ENCODE results near the gene BTBD10. TPM values are rescaled to one million over a fixed set of nuclear protein-coding genes. Genes with fewer than 3 reads are reported as not detected.

Gene BTBD10
- total RNA-seq, 1 experiment from 2014 or later, result 42.2 TPM

- no peak for DNase-seq (ENCODE audit: low read depth)
These were observed 87.2 kb downstream of the BTBD10 start for GRCh38 chr11:13375798-13376197.

- no peak for DNase-seq (ENCODE audit: low read depth)
These were observed 89.8 kb downstream of the BTBD10 start for GRCh38 chr11:13373216-13373615.

- DNase-seq (ENCODE audit: low read depth), result peak; percentile 26
These were observed 95.0 kb downstream of the BTBD10 start for GRCh38 chr11:13368041-13368446.

- no peak for DNase-seq (ENCODE audit: low read depth)
These were observed 95.9 kb downstream of the BTBD10 start for GRCh38 chr11:13367115-13367514.

DNA sequence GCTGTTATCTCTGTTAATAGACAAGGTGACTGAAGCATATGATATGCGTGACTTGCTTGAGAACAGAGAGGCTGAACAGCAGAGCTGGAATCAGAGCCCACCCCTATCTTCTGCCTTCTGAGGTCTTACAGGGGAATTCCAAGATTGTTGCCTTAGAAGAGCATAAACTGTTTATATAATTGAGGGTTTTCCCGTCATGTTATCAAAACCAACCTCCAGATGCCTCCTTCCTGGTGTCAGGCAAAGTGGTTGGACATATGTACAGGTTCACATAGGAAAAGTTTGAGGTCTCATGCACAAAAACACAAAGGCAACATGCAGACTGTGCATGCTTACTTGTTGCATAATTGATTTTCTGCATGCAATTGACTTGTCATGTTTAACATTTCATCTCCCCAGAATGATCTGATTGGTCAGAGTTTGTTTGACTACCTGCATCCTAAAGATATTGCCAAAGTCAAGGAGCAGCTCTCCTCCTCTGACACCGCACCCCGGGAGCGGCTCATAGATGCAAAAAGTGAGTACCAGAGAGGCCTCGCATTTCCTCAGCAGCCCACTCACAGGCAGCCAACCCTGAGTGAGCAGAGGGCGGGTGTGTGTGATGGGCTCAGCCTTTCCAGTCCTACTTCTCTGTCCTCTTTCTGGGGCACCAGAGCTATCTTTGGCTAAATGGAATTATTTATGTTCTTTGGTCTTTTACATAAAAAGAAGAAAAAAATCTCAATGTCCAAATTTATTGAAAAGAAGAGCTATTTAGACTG is 96.6 kb downstream of the BTBD10 start:
- DNase-seq (ENCODE audit: low read depth), result no peak

- DNase-seq (ENCODE audit: low read depth), result no peak
These were observed 98.6 kb downstream of the BTBD10 start for GRCh38 chr11:13364388-13364787.

GRCh38 chr11:13362596-13363109 is 100.4 kb downstream of the BTBD10 start:
- DNase-seq (ENCODE audit: low read depth), result no peak

DNA sequence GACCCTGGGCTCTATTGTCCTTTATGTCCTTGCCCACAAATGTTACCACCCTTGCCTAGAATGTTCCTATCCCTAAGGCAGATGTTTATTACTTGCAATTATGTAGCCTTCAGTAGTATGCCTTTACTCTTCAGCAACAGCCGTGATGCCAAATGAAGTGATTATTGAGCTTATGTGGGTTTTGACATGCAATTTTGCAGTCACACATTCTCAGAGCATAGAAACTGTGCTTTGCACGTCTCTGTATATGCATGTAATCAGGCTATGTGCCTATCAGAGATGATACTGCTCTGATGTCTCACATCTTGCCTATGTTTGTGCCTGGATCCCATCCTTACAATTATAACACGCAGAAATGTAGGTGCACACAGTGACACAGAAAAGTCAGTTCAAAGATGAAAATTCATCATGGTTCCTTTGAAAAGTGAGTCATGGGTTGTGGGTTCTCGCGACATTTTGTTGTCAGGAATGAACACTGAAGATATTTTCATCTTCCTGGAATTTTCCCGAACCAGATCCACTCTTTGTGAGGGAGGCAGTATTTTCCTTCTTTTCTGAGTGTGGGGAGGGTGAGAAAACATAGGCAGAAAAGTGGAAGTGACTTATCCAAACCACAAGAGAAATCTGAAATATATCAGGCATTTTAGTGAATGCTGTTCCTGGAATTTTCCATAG is 104.3 kb downstream of the BTBD10 start:
- DNase-seq (ENCODE audit: low read depth), result peak; percentile 52

GRCh38 chr11:13357232-13357631 is 105.8 kb downstream of the BTBD10 start:
- DNase-seq (ENCODE audit: low read depth), result no peak

GRCh38 chr11:13355191-13355590 is 107.8 kb downstream of the BTBD10 start:
- DNase-seq (ENCODE audit: low read depth), result no peak

DNA sequence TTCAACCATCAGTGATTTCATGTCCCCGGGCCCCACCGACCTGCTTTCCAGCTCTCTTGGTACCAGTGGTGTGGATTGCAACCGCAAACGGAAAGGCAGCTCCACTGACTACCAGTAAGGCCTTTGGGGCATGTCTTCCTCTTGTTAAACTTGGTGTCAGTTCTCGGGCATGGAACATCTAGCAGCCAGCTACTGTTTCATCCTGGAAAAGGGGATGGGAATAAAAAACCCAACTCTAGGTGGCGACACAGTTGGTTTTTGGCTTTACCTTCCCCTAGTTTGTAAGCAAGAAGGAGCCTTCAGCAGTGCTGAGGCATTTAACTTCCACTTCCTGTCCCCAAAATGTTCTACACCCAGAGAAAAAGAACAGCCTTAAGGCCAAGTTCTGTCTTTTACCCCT is 108.7 kb downstream of the BTBD10 start:
- no peak for DNase-seq (ENCODE audit: low read depth)

DNA sequence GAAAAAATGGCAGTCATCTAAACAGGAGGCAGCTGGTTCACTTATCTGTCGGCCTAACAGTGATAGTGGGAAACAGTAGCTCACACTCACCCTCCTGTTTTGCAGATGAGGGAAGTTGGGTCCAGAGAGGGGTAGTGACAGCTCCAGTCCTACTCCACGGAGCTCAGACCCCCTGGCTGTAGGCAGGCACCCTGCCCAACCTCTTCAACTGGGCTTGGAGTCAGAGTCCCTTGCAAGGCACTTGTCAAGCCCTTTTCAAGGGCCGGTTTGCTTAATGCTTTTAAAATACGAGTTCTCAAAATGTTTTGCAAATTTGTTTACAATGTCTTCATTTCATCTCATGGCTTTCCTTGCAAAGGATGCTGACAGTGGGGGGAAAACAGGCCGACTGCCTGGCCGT is 110.3 kb downstream of the BTBD10 start:
- DNase-seq (ENCODE audit: low read depth), result no peak

DNA sequence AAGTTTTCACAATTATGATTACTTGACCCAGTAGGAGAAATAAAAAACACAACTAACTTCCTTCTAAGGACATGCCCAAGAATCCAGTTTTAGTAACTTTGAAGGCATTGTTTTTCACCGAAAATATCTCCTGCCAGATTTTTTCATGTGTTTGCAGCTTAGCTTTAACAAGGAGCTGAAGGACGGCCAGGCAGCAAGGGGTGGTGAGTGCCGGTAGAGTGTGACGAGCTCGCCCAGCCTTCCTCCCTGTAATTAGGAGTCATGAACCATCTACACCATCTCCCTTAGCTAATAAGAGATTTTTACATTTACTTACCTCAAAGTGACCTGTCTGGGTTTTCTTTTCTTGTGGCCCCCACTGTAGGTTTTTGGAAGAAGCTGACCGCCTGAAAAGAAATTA is 113.4 kb downstream of the BTBD10 start:
- DNase-seq (ENCODE audit: low read depth), result no peak

DNA sequence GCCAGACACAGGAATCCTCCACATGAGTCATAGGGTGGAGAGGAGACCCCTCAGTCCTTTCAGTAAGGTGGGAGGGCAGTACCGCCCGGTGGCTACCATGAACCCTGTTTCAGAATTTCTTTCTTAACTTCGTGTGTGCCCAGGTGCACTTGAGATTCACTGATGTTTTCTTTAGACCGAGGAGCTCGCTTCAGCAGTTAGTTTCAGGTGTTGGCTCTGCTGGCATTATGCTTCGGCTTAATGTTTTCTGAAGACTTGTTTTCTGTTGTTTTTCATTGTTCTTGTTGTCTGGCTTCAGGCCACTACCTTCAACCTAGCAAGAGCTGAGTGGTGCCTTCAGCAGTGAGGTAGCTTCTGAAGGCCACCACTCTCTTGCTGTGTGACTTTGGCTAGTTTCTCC is 114.0 kb downstream of the BTBD10 start:
- no peak for DNase-seq (ENCODE audit: low read depth)

- DNase-seq (ENCODE audit: low read depth), result no peak
These were observed 114.7 kb downstream of the BTBD10 start for GRCh38 chr11:13348305-13348704.

- DNase-seq (ENCODE audit: low read depth), result no peak
These were observed 115.1 kb downstream of the BTBD10 start for GRCh38 chr11:13347901-13348300.

DNA sequence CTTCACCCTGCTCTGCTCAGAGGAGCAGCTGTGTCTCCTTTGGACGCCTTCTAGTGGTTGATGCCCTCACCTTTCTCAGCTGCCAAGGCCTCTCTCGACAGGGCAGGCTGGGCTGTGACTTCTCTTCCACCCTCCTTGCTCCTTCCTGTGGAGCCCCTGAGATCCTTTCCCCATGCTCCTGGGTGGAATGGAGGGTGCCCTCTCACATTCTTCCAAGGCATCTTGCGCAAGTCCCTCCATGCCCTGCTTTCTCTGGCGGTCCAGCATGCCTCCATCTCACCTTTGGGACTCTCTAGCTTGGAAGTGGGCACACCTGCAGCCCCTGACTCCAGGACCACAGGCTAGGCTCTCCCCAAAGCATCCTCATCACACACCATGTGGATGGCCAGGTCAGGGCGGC is 116.6 kb downstream of the BTBD10 start:
- no peak for DNase-seq (ENCODE audit: low read depth)

DNA sequence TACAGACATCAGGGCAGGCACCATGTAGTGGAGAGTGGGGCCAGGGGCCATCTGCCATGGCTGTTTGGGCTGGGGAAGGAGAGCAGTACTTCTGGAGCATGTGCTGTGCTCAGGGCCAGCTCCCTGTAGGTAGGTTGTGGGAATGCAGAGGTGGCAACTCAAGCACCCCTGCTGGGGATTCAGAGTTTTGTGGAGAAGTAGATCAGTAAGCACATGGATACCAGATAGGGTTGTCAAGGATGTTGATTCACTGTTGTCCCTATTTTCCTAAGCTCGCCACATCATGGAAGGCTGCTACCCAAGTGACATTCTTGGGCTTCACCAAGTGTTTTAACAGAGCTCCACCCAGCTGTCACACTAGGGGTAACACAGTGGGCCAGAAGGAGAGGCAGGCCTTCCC is 118.2 kb downstream of the BTBD10 start:
- DNase-seq (ENCODE audit: low read depth), result no peak

DNA sequence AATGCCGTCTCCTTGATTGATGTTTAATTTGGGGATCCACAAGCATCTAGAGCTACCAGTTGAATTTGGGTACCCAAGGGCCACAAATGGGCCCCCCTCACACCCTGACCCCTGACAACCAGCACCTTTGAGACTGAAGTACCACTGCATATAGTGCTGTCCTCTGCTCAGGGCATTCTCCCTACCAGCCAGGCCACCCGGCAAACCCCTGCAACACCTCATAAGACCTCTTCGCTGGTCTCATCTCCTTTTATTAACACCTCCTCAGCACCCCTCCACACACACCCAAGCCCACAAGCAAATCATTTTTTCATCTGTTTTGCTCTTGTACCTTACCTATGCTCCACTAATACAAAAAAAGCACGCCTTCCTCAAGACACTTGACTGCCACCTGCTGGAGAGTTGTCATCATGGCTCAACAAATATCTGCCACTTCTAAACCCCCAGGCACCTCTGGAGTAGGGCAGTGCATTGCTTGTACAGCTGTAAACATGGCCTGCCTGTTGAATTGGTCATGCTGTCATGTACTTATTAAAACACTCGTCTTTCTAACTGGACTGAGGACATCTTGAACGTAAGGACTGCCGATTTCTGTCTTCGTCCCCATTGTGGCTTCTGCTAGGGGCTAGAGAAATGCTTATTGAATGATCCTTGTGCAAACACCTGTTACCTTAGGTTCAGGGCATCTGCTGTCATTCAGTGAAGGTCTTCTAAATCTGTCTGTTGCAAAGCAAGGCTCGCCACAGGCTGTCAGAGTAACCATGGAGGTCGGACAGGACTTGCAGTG is 118.9 kb downstream of the BTBD10 start:
- DNase-seq (ENCODE audit: low read depth), result peak; percentile 74

DNA sequence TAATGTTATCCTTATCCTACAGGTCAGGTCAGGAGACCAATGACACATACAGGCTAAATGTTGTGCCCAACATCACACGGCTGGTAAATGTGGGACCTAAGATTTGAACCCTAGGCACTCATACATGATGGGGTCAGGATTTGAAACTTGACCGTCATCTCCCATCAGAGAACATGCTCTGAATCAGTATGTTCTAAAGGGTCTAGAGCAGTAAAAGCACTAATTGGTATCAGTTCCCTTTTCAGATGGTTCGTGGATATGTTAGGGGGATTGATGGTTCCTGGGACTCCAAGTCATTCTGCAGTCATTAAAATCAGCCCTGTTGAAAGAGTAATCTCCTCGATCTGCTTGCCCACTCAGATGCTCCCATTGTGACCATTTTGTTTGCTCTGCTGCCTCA is 120.0 kb downstream of the BTBD10 start:
- no peak for DNase-seq (ENCODE audit: low read depth)

- DNase-seq (ENCODE audit: low read depth), result no peak
These were observed 122.0 kb downstream of the BTBD10 start for GRCh38 chr11:13341026-13341425.
